PFSK-1 (cell line): Measurements from ENCODE around the gene PNMT.

Experiments used
- POLR2AphosphoS5 ChIP-seq: IDR thresholded peaks from 2 replicates; pipeline ENCODE4 v1.6.1; 2012; ENCODE audit warnings: low read depth, mild to moderate bottlenecking, control low read depth, low read length, moderate library complexity
- REST ChIP-seq, 2 experiments: IDR thresholded peaks; 2 replicates each; pipeline versions ENCODE4 v1.6.1 to v1.8.0; 2011 to 2012; ENCODE audit warnings: low read depth in 2 of 2, low read length in 2 of 2, control low read depth in 1 of 2, inconsistent platforms in 1 of 2, mild to moderate bottlenecking in 1 of 2, moderate library complexity in 1 of 2; ENCODE audit not compliant: insufficient read depth in 1 of 2
- SIN3A ChIP-seq: IDR thresholded peaks from 2 replicates; pipeline ENCODE4 v1.6.1; 2012; ENCODE audit warnings: mild to moderate bottlenecking, low read length, moderate library complexity, borderline replicate concordance; ENCODE audit not compliant: insufficient read depth
- TAF1 ChIP-seq: IDR thresholded peaks from 2 replicates; pipeline ENCODE4 v1.6.1; 2012; ENCODE audit warnings: low read length, control low read depth, borderline replicate concordance; ENCODE audit not compliant: insufficient read depth

- TF ChIP-seq TAF1 = peak; percentile 84
- peak; percentile 89 for TF ChIP-seq POLR2AphosphoS5
- TF ChIP-seq SIN3A = peak; percentile 61; the same call in 1 of the 2 replicates
- TF ChIP-seq REST (IDR thresholded peaks at IDR 0.05; ENCODE audit: insufficient read depth in 1 of 2, low read depth in 2 of 2, low read length in 2 of 2) = no peak; a peak in 1 of 4 replicates
These were observed 31.1 kb upstream of the PNMT start, which contains the start of gene STARD3 for GRCh38 chr17:39636927-39637736.
